Cerebellar nuclear complex (tissue), 1 donor: ENCODE measurements around the gene NOS2.
"Not testable (repeated sequence)": the region's sequence is repeated elsewhere in the genome, so short reads cannot be mapped to it uniquely, and the experiment has no call there.

ENCODE experiments used
- DNase-seq, 2 experiments: peaks; one replicate each; lab custom pipeline; 2025; lab: John Stamatoyannopoulos, UW

The NOS2 gene

DNA sequence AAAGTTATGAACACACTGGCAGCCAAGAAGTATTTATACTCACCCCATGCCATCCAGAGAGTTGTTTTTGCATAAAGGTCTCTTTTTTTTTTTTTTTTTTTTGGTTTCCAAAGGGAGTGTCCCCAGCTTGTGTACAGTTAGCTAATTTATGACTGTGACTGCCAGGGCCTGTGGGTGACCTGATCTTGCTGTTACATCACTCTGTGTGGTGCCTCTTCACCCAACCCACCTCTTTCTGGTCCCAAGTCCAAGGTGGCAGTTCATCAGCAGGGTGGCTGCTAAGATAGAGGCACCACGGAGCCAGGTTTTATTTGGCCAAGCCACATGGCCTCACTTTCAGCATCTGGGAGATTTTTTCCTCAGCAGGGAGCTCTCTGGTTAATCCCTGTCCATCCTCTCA is at the start of gene NOS2:
Gene NOS2 (minus strand): TSS at position 8 of the 400 bp plus-strand sequence. CDS start 1,720 bp downstream, outside the sequence.
- no peak for DNase-seq

- no peak for DNase-seq
Observed at GRCh38 chr17:27849474-27850185, 49.3 kb upstream of the NOS2 start.

DNA sequence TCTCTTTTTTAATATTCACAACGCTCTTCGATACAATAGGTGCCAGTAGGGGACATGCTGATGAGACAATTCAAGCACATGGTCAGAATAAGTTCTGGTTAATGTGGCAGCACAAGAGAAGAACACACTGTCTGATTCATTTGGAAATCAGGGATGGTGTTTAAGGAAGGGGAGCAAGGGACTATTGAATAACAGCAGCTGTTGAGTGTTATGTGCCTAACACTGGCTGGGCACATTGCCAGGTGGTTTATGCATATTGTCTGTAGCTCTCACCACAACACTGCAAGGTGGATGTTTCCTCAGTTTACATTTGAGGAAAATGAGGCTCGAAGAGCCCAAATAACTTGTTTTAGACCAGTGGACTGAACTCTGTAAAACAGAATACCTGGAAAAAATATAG is 48.6 kb upstream of the NOS2 start:
- no peak for DNase-seq

GRCh38 chr17:27846808-27847307 is 46.5 kb upstream of the NOS2 start:
- DNase-seq = not testable (repeated sequence)

- DNase-seq = no peak
Observed at GRCh38 chr17:27846042-27846655, 45.8 kb upstream of the NOS2 start.

DNA sequence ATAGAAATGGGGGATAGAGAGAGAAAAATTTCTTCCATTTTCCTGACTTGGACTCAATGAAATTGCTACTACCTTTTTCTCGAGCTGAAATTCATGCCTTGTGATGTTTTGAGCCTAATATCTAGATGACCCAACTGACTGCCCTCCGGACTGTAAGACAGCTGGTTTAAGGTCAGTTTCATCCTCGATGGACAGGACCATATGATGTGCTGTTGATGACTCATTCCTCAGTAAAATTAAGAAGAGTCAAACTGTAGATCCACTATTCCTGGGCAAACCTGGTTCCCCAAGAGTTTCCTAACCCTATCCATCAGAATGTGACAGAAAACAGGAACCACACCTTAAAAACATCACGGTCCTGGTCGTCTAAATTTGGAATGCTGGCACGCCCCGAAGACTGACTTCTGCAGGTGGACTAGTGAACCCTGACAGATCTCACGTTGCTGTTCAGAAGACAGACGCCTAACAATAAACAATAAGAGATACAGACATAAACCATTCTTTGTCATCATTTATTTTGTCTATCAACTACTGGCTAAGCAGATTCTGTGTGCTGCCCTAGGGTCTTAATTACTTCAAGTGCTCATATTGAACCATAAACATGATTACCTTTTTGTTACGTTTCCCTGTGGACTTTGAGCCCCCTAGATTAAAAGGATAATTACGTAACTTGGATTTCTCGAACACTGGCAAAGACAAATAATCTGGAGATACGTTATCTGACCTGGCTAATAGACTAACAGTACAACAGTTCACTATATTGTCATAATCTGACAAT is 45.1 kb upstream of the NOS2 start:
- DNase-seq = no peak

DNA sequence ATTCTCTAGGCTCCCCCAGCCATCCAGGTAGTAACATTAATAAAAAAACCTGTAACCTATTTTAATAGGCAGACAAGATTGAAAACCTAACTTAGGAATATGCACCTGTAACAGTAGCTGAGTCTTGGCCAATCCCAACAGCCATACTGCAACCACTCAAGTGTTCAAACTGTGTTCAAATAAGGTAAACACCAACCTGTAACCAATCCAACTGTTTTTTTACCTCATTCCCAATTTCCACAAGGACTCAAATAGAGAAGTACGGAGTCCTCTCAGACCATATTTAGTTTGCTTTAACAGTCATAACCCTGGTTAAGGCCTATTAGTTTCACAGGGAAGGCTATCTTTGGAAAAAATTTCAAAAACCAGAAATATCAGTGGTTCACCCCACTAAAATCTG is 40.4 kb upstream of the NOS2 start:
- no peak for DNase-seq

DNA sequence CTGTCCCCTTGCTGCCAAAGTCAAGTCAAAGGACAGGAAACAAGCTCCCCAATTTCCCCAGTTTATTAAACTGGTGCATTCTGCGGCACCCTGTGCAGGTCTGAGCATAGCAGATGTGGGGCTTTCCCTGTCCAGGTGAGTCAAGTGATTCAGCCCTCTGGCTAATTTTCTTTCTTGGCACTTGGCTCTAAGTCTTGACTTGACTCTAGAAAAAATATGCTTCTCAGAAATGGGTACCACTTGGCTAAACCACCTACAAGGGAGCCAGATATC is 40.0 kb upstream of the NOS2 start:
- DNase-seq = not testable (repeated sequence)

DNA sequence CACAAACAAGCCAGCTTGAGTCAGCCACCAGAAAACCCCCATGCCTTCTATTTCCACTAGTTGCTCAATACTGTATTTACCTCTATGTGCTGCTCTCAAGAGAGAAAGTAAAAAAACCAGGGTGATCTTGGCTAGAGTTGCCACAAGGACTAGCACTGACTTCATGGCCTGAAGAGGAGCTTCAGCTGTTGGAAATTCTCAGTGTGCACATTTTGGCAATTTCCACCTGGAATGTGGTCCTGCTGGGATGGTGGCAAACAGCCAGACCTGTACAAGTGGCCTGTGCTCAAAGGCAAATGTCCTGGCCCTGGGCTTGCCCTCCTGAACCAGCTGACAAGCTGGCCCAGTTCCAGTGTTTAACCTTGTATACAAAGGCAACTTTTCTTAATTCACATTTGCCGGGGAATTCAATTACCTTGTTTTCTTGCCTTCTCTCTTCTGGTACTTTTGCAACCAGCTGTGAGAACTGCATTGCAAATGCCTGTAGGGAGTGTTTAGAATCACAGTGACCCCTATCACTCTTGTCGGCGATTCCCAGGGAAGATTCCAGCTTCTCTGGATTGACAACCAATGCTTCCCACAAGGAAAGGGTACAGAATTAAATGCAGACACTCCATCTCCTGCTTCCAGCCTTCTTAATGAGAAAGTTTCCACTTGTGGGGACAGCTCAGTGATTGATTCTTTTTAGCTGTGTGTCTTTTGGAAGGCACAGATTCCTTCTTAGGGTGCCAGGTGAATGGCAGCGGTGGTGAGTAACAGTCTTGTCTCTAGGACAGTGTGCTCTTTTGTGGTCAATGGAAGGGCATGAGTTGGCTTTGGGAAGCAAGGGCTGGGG is 39.5 kb upstream of the NOS2 start:
- DNase-seq = not testable (repeated sequence)

DNA sequence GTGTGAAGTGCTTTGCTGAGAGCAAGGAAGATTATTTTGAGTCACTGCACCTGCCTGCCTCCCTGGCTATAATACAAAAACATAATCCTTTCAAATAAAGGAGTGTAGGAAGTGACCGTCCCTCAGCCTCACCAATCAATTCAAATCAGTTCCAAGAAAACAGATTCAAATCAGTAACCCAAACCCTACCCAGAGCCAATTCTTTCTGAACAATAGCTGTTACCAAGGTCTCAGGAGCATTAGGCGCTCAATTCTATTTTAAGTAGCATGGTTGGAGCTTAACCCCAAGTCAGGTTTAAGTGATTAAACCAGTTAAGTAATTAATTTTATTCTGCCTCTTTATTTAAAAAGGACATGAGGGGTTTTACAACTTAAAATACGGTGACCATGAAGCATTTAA is 38.3 kb upstream of the NOS2 start:
- DNase-seq = not testable (repeated sequence)

DNA sequence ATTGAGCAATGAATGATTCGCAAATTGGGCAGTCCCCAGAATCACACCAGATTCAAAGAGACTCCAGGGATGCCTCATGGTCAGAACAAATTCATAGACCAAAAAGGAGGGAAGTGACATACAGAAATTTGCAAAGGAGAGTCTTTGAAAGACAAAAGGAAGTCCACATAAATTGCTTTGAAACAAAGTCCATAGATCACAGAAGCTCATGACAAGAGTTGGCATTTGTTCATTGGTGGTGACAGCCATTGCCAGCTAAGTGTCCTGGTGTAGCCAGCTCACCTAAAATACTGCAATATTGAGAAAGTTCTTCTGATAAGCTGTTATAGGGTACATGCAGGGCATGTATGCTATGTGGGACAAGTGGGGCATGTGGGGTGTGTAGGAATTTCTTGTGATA is 37.4 kb upstream of the NOS2 start:
- not testable (repeated sequence) for DNase-seq

DNA sequence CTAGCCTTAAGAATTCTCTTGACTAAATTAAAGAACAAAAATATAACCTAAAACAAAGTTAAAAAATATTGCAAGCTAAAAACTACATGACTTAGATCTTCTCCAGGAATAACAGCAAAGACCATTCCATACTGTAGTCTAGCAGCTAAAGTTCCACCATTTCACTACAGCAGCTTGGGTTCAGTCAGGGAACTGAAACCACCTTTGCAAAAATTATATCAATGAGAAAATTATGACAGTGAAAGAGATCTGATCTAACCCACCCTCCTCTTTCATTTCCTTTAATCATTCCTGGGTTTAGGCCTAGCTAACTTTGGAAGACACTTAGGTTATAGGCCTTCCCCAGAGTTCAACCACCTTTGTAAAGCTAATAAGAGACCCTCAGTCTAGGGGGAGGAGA is 36.3 kb upstream of the NOS2 start:
- DNase-seq = no peak

DNA sequence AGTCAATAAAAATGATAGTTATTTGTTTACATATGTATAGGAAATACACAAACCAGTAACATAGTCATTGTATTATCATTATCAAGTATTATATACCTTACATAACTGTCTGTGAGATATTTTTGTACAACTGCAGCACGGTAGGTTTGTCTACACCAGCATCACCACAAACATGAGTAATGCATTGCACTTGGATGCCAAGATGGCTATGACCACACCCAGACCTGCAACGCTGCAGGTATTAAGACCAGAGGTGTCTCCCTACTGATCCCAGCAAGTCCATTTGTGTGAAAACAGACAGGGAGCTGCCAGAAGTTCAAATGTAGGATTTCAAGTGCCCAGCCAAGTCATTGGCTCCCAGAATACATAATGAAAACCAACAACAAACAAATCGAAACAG is 34.2 kb upstream of the NOS2 start:
- no peak for DNase-seq

DNA sequence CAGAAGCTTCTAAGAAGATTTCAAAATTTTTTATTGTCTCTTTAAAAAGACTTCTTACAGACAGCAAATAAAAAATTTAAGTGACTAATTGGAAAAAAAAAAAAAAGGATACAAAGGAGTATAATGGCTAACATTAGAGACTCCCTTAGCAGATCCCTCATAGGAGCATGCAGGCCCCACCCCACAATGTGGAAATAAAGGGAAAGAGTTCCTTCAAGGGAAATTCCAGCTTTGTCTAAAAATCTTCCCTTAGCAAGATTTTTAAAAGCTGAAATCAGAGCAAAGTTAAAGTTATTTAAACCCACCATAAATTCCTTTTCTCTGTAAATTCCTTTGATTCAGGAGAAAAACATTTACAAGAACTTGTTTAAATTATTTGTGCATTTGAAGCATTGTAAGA is 32.5 kb upstream of the NOS2 start:
- no peak for DNase-seq

- DNase-seq = not testable (repeated sequence)
Observed at GRCh38 chr17:27829888-27830287, 29.6 kb upstream of the NOS2 start.

DNA sequence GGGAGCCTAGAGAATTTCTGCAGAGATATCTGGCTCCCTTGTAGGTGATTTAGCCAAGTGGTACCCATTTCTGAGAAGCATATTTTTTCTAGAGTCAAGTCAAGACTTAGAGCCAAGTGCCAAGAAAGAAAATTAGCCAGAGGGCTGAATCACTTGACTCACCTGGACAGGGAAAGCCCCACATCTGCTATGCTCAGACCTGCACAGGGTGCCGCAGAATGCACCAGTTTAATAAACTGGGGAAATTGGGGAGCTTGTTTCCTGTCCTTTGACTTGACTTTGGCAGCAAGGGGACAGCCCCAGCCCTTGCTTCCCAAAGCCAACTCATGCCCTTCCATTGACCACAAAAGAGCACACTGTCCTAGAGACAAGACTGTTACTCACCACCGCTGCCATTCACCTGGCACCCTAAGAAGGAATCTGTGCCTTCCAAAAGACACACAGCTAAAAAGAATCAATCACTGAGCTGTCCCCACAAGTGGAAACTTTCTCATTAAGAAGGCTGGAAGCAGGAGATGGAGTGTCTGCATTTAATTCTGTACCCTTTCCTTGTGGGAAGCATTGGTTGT is 28.9 kb upstream of the NOS2 start:
- not testable (repeated sequence) for DNase-seq

DNA sequence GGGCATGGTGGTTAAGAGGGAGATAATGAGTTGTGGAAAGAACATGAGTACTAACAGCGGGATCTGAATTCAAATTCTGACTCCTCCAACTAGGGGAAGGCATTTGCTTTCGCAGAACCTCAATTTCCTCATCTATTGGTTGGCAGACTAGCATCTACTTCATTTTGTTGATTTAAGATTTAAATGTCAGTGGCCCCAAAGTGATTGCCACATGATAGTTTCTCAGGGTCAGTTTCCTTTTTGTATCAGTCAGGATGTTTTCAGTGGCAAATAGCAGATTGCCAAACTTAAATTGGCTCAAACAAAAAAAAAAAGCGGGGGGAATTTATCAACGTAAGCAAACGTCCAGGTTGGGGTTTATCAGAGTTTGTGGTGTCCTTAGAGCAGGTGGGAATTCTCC is 25.1 kb upstream of the NOS2 start:
- no peak for DNase-seq

DNA sequence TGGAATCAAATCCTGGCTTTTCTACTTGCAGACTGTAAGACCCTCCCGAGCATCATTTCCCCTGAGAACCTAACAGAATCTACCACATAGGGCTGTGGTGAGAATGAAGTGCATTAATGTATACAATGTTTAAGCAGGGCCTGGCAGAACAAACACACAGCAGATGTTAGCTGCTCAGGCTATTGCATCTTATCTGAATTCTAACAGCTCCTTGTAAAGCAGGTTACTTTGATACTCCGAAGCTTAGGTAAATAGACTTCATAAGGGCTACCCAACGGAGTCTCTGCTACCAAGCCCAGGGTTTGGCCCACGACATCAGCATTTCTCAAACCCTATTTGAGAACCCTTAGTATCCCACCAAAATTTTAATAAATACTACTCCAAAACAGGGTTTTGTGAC is 24.4 kb upstream of the NOS2 start:
- no peak for DNase-seq

DNA sequence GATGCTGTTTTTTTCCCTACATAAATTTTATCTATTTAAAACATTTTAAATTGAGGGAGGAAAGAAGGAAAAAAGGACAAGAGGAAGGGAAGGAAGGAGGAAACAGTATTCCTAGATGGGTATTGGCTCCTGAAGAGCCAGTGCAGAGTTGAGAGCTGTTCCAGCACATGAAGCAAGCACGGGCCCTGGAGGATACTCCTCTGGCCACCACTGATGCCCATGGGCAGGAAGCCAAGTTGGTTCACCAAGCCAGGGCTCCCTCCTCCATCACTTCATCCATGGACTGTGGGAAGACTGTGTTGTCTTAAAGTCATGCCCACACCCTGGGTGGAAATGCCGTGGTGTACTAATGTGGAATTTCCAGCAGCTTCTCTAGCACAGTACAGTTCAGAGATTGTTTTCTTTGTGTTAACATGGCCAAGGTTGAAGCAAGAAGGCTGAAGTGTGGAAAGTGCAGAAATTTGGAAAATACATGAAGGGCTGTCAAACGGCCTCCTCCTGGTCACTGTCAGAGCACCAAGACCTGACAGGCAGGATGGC is 23.9 kb upstream of the NOS2 start:
- no peak for DNase-seq

DNA sequence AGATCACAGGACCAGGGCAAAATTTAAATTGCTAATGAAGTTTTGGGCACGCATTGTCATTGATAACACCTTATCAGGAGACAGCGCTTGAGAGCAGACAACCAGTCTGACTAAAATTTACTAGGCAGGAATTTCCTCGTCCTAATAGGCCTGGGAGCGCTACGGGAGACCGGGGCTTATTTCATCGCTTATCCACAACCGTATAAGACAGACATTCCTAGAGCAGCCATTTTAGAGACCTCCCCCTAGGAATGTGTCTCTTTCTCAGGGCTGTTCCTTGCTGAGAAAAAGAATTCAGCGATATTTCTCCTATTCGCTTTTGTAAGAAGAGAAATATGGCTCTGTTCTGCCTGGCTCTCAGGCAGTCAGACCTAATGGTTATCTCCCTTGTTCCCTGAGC is 21.8 kb upstream of the NOS2 start:
- not testable (repeated sequence) for DNase-seq

DNA sequence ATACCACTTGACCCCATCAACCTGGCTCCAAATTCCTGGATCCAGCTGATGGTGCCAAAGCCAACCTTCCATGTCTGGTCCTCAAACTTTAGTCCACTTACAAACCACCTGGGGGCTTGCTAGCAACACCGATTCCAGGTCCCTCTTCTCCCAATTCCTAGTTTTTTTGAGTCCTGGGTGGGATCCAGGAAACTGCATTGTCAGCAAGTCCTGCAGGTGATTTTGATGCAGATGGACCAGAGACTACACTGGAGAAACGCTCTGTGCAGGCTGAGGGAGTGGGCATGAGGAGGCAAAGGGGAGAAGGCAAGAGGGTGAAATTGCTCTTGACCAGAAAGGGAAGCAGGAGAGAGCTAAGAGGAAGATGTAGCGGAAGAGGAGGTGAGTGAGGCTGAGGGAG is 21.0 kb upstream of the NOS2 start:
- DNase-seq = no peak

DNA sequence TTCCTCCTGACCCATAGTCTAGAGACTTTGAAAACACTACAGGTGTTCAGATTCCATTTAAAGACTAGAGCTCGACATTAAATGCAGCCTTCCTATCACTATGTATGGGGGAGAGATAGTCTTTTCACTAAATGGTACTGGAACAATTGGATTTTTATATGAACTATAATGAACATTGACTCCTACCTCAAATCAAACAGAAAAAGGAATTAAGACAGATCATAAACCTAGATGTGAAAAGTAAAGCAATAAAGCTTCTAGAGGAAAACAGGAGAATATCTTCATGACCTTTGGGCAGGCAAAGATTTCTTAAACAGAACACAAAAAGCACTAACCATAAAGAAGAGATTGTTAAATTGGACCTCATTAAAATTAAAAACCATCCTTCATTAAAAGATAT is 18.8 kb upstream of the NOS2 start:
- no peak for DNase-seq
